Measurements from ENCODE around the gene UBE2L5.
A peak's percentile ranks its signal among the peaks of the same experiment; 100 is the strongest.

Gene UBE2L5

GRCh38 chr13:30422054-30422839 lies at the start of gene UBE2L5:
Gene UBE2L5 (plus strand): TSS chr13:30422493. CDS start chr13:30427991, 5,498 bp downstream.
- no peak for TF ChIP-seq CTCF (IDR thresholded peaks at IDR 0.05; ENCODE audit: low read depth, low read length, missing control alignments)
- peak within 1 kb of the TSS; percentile 54 for H3K4me3 ChIP-seq (ENCODE audit: low read depth, low read length)
- no peak for DNase-seq (ENCODE audit: low read depth)

GRCh38 chr13:30373727-30374126 lies 48.6 kb upstream of the UBE2L5 start:
- TF ChIP-seq CTCF (IDR thresholded peaks at IDR 0.05; ENCODE audit: low read depth, low read length, missing control alignments), result no peak
- DNase-seq (ENCODE audit: low read depth), result peak; percentile 59
- peak overlapping the region; percentile 30 for H3K4me3 ChIP-seq (ENCODE audit: low read depth, low read length)

GRCh38 chr13:30375265-30375835 lies 46.9 kb upstream of the UBE2L5 start:
- DNase-seq (ENCODE audit: low read depth), result no peak
- no peak for TF ChIP-seq CTCF (IDR thresholded peaks at IDR 0.05; ENCODE audit: low read depth, low read length, missing control alignments)
- H3K4me3 ChIP-seq (ENCODE audit: low read depth, low read length), result peak overlapping the region; percentile 29

- DNase-seq (ENCODE audit: low read depth), result peak; percentile 60
- peak overlapping the region; percentile 45 for H3K4me3 ChIP-seq (ENCODE audit: low read depth, low read length)
- no peak for TF ChIP-seq CTCF (IDR thresholded peaks at IDR 0.05; ENCODE audit: low read depth, low read length, missing control alignments)
Measured at GRCh38 chr13:30376426-30377311, 45.6 kb upstream of the UBE2L5 start.

- H3K4me3 ChIP-seq (ENCODE audit: low read depth, low read length), result no peak overlapping the region; the same call in 1 of the 2 replicates
- TF ChIP-seq CTCF (IDR thresholded peaks at IDR 0.05; ENCODE audit: low read depth, low read length, missing control alignments), result no peak
- no peak for DNase-seq (ENCODE audit: low read depth)
Measured at GRCh38 chr13:30377312-30377685, 45.0 kb upstream of the UBE2L5 start.

GRCh38 chr13:30378191-30378590 lies 44.1 kb upstream of the UBE2L5 start:
- no peak for TF ChIP-seq CTCF (IDR thresholded peaks at IDR 0.05; ENCODE audit: low read depth, low read length, missing control alignments)
- no peak overlapping the region for H3K4me3 ChIP-seq (ENCODE audit: low read depth, low read length)
- no peak for DNase-seq (ENCODE audit: low read depth)
